ENCODE measurements around the gene SLC20A1. TPM values are rescaled to one million over a fixed set of nuclear protein-coding genes. Genes with fewer than 3 reads are reported as not detected.
"Not testable (repeated sequence)": the region's sequence is repeated elsewhere in the genome, so short reads cannot be mapped to it uniquely, and the experiment has no call there.

The SLC20A1 gene
- total RNA-seq, 4 donors from 2014 or later: 19.2 to 50.6 (median 34.5) TPM

- Histone ChIP-seq H3K4me3 (no peak overlapping the region), H3K36me3 (peaks cover 66% of the 10 kb centered on the region), H3K27ac (no peak overlapping the region), H3K27me3 (no peaks in the 10 kb centered on the region), H3K4me1 (no peaks in the 10 kb centered on the region), H3K9me3 (no peaks in the 10 kb centered on the region)
- WGBS: 76% methylated on average over 8 of the region's 8 CpGs
- peak in 1 of 2 donors; percentile 73 for DNase-seq (ENCODE audit: low spot score in 2 of 2)
- TF ChIP-seq, protein P1, sequence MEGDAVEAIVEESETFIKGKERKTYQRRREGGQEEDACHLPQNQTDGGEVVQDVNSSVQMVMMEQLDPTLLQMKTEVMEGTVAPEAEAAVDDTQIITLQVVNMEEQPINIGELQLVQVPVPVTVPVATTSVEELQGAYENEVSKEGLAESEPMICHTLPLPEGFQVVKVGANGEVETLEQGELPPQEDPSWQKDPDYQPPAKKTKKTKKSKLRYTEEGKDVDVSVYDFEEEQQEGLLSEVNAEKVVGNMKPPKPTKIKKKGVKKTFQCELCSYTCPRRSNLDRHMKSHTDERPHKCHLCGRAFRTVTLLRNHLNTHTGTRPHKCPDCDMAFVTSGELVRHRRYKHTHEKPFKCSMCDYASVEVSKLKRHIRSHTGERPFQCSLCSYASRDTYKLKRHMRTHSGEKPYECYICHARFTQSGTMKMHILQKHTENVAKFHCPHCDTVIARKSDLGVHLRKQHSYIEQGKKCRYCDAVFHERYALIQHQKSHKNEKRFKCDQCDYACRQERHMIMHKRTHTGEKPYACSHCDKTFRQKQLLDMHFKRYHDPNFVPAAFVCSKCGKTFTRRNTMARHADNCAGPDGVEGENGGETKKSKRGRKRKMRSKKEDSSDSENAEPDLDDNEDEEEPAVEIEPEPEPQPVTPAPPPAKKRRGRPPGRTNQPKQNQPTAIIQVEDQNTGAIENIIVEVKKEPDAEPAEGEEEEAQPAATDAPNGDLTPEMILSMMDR (IDR thresholded peaks at IDR 0.05): no peak
- TF ChIP-seq POLR2AphosphoS5 (IDR thresholded peaks at IDR 0.05) (no peak), EP300 (IDR thresholded peaks at IDR 0.05) (no peak), POLR2A (IDR thresholded peaks at IDR 0.05) (no peak)
Observed at GRCh38 chr2:112661656-112662305, 16.0 kb downstream of the SLC20A1 start.

DNA sequence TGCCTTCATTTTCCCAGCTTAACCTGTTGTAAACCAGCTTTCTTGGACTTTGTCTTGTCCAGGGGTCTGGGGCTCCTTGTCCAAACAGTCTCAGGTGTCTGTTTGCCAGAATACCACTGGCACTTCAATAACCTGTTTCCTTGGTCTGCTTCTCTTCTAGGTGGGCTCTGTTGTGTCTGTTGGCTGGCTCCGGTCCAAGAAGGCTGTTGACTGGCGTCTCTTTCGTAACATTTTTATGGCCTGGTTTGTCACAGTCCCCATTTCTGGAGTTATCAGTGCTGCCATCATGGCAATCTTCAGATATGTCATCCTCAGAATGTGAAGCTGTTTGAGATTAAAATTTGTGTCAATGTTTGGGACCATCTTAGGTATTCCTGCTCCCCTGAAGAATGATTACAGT, 17.0 kb downstream of the SLC20A1 start:
- 88% methylated on average over 3 of the region's 3 CpGs for WGBS
- peaks cover 59% of the 10 kb centered on the region for H3K36me3 ChIP-seq
- H3K27ac ChIP-seq: no peak overlapping the region
- no peaks in the 10 kb centered on the region for H3K4me1 ChIP-seq
- no peak for TF ChIP-seq POLR2AphosphoS5 (IDR thresholded peaks at IDR 0.05)
- TF ChIP-seq POLR2A (IDR thresholded peaks at IDR 0.05): no peak
- TF ChIP-seq EP300 (IDR thresholded peaks at IDR 0.05): no peak
- TF ChIP-seq, protein P1 (IDR thresholded peaks at IDR 0.05): no peak
- H3K27me3 ChIP-seq: no peaks in the 10 kb centered on the region
- DNase-seq (ENCODE audit: low spot score in 2 of 2): peak in 1 of 2 donors; percentile 71
- H3K4me3 ChIP-seq: no peak overlapping the region
- H3K9me3 ChIP-seq: no peaks in the 10 kb centered on the region

GRCh38 chr2:112664689-112665088, 18.9 kb downstream of the SLC20A1 start:
- Histone ChIP-seq H3K27ac (no peak overlapping the region), H3K36me3 (peaks cover 39% of the 10 kb centered on the region)
- DNase-seq (ENCODE audit: low spot score in 2 of 2): no peak

DNA sequence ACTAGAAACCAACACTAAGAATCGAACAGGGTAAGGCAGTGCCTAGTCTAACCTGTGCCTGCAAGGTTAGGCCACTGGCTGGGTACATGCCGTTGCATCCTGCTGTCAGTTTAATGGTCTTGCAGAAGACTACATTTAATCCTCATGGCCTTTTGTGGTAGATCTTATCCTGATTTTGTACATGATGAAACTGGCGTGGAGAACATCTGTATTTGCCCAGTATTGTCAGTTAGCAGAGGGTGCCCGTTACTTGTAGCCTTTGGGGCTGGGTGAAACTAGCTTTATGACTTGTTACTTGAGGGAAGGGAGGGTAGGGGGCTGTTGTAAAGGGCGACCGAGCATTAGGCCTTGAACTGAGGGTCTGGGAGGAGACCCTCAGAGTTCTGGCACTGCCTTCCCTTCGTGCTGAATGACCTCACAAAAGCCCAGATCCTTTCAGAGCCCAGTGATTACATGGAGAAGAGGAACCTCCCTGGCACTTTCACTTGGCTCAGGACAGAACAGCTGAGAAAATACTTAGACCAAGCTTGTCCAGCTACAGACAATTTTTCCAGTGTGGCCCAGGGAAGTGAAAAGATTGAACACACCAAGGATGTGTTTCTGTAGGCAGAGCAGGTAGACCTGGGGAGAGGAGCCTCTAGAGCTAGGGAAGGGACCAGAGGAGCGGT, 19.5 kb downstream of the SLC20A1 start:
- DNase-seq (ENCODE audit: low spot score in 2 of 2): no peak
- Histone ChIP-seq H3K27ac (no peak overlapping the region), H3K9me3 (no peaks in the 10 kb centered on the region), H3K4me3 (no peak overlapping the region), H3K36me3 (peaks cover 34% of the 10 kb centered on the region), H3K27me3 (no peaks in the 10 kb centered on the region), H3K4me1 (no peaks in the 10 kb centered on the region)
- WGBS: 89% methylated on average over 8 of the region's 8 CpGs
- TF ChIP-seq POLR2AphosphoS5 (IDR thresholded peaks at IDR 0.05) (no peak), EP300 (IDR thresholded peaks at IDR 0.05) (no peak), POLR2A (IDR thresholded peaks at IDR 0.05) (no peak)
- TF ChIP-seq, protein P1 (IDR thresholded peaks at IDR 0.05): no peak

More at GRCh38 chr2:112664689-112665088, 18.9 kb downstream of the SLC20A1 start:
- Histone ChIP-seq H3K27me3 (no peaks in the 10 kb centered on the region), H3K9me3 (no peaks in the 10 kb centered on the region), H3K4me1 (no peaks in the 10 kb centered on the region), H3K4me3 (no peak overlapping the region)
- TF ChIP-seq, protein P1 (IDR thresholded peaks at IDR 0.05): no peak

GRCh38 chr2:112666761-112667122, 21.0 kb downstream of the SLC20A1 start:
- Histone ChIP-seq H3K36me3 (peaks cover 19% of the 10 kb centered on the region), H3K4me3 (no peak overlapping the region), H3K27me3 (no peaks in the 10 kb centered on the region), H3K9me3 (no peaks in the 10 kb centered on the region), H3K27ac (no peak overlapping the region), H3K4me1 (no peaks in the 10 kb centered on the region)
- no peak for DNase-seq (ENCODE audit: low spot score in 2 of 2)
- 87% methylated on average over 3 of the region's 3 CpGs for WGBS
- no peak for TF ChIP-seq EP300 (IDR thresholded peaks at IDR 0.05)
- TF ChIP-seq, protein P1 (IDR thresholded peaks at IDR 0.05): no peak
- no peak for TF ChIP-seq POLR2A (IDR thresholded peaks at IDR 0.05)
- no peak for TF ChIP-seq POLR2AphosphoS5 (IDR thresholded peaks at IDR 0.05)

GRCh38 chr2:112667540-112667939, 21.8 kb downstream of the SLC20A1 start:
- 77% methylated on average over 6 of the region's 6 CpGs for WGBS

More at GRCh38 chr2:112667540-112667939, 21.8 kb downstream of the SLC20A1 start:
- H3K4me3 ChIP-seq, H3K27me3 ChIP-seq, H3K9me3 ChIP-seq, H3K4me1 ChIP-seq, H3K27ac ChIP-seq: not testable (repeated sequence)
- H3K36me3 ChIP-seq: peaks cover 13% of the 10 kb centered on the region
- DNase-seq (ENCODE audit: low spot score in 2 of 2): peak in 1 of 2 donors; percentile 29
